Measurements from ENCODE around the gene OGDH. TPM values are rescaled to one million over a fixed set of nuclear protein-coding genes. Genes with fewer than 3 reads are reported as not detected.

The OGDH gene
- total and polyA plus RNA-seq, 10 of the 15 experiments (the other 5 are each of a cell fraction or from before 2014, with no cell fraction given), result 4.1 to 103 (median 48.4) TPM

DNA sequence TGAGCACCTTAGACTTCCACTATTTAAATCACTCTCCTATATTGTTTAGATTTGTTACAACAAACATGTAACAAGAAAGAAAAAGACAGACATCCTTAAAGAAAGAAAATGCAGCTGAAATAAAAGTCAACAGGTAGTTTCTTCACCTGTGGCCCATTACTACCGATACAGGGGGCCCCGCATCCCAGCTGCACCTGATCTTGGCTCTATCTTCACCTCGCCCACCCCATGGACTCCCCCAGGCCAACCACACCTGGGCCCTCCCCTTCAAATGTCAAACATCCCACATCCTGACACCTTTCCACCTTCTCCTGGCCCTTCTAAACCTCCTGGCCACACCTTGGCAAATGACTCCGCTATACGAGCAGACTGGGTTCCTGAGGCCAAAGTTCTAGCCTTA, 39.7 kb upstream of the OGDH start:
- RAD21 ChIA-PET (ENCODE audit: unreplicated experiment), result interaction anchor here (0.9 to 2.8 kb wide), 2 partner anchors 169 to 325 kb away, joined by 4 to 30 read pairs; no protein-coding TSS in a partner anchor

More for the DNA sequence above, 39.7 kb upstream of the OGDH start:
- Histone ChIP-seq H4K20me1 (ENCODE audit: control insufficient read depth, insufficient read depth) (peaks cover 2% of the 10 kb centered on the region; the same call in 1 of the 2 replicates), H3K9me3 (replicated peaks; ENCODE audit: control insufficient read depth, insufficient read depth, low read length) (no peaks in the 10 kb centered on the region), H3K27me3 (replicated peaks in 1 of 2; ENCODE audit: control insufficient read depth in 2 of 2, insufficient read depth in 2 of 2, low read length in 1 of 2) (no peaks in the 10 kb centered on the region), H3K36me3 (ENCODE audit: control insufficient read depth in 2 of 2, insufficient read depth in 2 of 2, low read length in 1 of 2) (peaks cover 44 to 60% of the 10 kb centered on the region in 2 experiments), H3K9ac (ENCODE audit: control insufficient read depth, insufficient read depth, low read length) (no peak overlapping the region), H3K79me2 (ENCODE audit: control insufficient read depth, insufficient read depth, low read length) (peaks cover 4% of the 10 kb centered on the region), H3K4me3 (no peak overlapping the region), H3K4me2 (ENCODE audit: control insufficient read depth, insufficient read depth) (no peak overlapping the region), H3K27ac (ENCODE audit: control insufficient read depth, insufficient read depth) (no peak overlapping the region), H3K4me1 (ENCODE audit: control insufficient read depth, insufficient read depth, low read length) (no peaks in the 10 kb centered on the region), H2AFZ (ENCODE audit: control insufficient read depth, low read depth, low read length) (no peak overlapping the region)
- ChIA-PET POLR2A (no interaction called here), CTCF (interaction anchor here (0.7 to 3.4 kb wide), 4 partner anchors 76 to 329 kb away, joined by 3 to 21 read pairs (median 14); partner anchors contain the start of gene NUDCD3), SMC1A (ENCODE audit: uncharacterized antibody, unreplicated experiment) (no interaction called here)
- in situ Hi-C loops (cut with MboI) (no loop called here), intact Hi-C loops (cut with micrococcal nuclease; ENCODE audit: unreplicated experiment) (no loop called here)
- TF ChIP-seq, protein P1, sequence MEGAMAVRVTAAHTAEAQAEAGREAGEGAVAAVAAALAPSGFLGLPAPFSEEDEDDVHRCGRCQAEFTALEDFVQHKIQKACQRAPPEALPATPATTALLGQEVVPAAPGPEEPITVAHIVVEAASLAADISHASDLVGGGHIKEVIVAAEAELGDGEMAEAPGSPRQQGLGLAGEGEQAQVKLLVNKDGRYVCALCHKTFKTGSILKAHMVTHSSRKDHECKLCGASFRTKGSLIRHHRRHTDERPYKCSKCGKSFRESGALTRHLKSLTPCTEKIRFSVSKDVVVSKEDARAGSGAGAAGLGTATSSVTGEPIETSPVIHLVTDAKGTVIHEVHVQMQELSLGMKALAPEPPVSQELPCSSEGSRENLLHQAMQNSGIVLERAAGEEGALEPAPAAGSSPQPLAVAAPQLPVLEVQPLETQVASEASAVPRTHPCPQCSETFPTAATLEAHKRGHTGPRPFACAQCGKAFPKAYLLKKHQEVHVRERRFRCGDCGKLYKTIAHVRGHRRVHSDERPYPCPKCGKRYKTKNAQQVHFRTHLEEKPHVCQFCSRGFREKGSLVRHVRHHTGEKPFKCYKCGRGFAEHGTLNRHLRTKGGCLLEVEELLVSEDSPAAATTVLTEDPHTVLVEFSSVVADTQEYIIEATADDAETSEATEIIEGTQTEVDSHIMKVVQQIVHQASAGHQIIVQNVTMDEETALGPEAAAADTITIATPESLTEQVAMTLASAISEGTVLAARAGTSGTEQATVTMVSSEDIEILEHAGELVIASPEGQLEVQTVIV (IDR thresholded peaks at IDR 0.05; ENCODE audit: borderline replicate concordance, partially characterized antibody), result no peak
- TF ChIP-seq NFIC (IDR thresholded peaks at IDR 0.05; ENCODE audit: low read depth, low read length) (no peak), FOXM1 (IDR thresholded peaks at IDR 0.05; ENCODE audit: low read depth, low read length) (no peak), ZNF207 (IDR thresholded peaks at IDR 0.05; ENCODE audit: borderline replicate concordance) (no peak), NFYB (IDR thresholded peaks at IDR 0.05; ENCODE audit: insufficient read depth, low read depth, low read length) (no peak), SMAD5 (IDR thresholded peaks at IDR 0.05; ENCODE audit: low read depth) (no peak), HDAC2 (IDR thresholded peaks at IDR 0.05) (no peak), CREM (IDR thresholded peaks at IDR 0.05; ENCODE audit: low read depth) (no peak), SUPT20H (IDR thresholded peaks at IDR 0.05; ENCODE audit: borderline replicate concordance, control insufficient read depth, low read depth, low read length) (no peak), BMI1 (IDR thresholded peaks at IDR 0.05; ENCODE audit: borderline replicate concordance) (no peak), TCF3 (IDR thresholded peaks at IDR 0.05; ENCODE audit: borderline replicate concordance, insufficient read depth, low read depth, low read length) (no peak), MYC (IDR thresholded peaks at IDR 0.05; ENCODE audit: insufficient read depth, insufficient read length, insufficient replicate concordance, low read length, severe bottlenecking) (no peak), BHLHE40 (IDR thresholded peaks at IDR 0.05; ENCODE audit: borderline replicate concordance in 1 of 2, low read depth in 2 of 2, low read length in 1 of 2) (no peak)
- TF ChIP-seq, protein P2, sequence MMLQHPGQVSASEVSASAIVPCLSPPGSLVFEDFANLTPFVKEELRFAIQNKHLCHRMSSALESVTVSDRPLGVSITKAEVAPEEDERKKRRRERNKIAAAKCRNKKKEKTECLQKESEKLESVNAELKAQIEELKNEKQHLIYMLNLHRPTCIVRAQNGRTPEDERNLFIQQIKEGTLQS (IDR thresholded peaks at IDR 0.05; ENCODE audit: borderline replicate concordance, extremely low read depth, low read depth, low read length), result no peak
- BruUV-seq (replicated peaks), result no TSS peak
- FAIRE-seq (no peak), DNase-seq (ENCODE audit: low read depth, low spot score) (no peak), ATAC-seq (no peak)
- WGBS (ENCODE audit: insufficient coverage, insufficient replicate concordance, low lambda C conversion rate, missing lambda C conversion rate), result 83% methylated on average over 5 of the region's 5 CpGs
